A549 treated with DMSO at 1 μM for 4 hours (cell line): ENCODE data around the gene PIP5K1A. TPM values are rescaled to one million over a fixed set of nuclear protein-coding genes. Genes with fewer than 3 reads are reported as not detected.

Source experiments
- total RNA-seq: library from RNA; stranded (reverse); fragments of 200-300 nt; extraction: Qiagen RNA extraction; gene quantifications from 5 replicates; pipeline ENCODE4 v1.2.3, GENCODE V29; 2022; ENCODE audit warnings: low read depth

The PIP5K1A gene
- 43.6 to 69.2 TPM (median 48.2 TPM) in 5 replicates for total RNA-seq

DNA sequence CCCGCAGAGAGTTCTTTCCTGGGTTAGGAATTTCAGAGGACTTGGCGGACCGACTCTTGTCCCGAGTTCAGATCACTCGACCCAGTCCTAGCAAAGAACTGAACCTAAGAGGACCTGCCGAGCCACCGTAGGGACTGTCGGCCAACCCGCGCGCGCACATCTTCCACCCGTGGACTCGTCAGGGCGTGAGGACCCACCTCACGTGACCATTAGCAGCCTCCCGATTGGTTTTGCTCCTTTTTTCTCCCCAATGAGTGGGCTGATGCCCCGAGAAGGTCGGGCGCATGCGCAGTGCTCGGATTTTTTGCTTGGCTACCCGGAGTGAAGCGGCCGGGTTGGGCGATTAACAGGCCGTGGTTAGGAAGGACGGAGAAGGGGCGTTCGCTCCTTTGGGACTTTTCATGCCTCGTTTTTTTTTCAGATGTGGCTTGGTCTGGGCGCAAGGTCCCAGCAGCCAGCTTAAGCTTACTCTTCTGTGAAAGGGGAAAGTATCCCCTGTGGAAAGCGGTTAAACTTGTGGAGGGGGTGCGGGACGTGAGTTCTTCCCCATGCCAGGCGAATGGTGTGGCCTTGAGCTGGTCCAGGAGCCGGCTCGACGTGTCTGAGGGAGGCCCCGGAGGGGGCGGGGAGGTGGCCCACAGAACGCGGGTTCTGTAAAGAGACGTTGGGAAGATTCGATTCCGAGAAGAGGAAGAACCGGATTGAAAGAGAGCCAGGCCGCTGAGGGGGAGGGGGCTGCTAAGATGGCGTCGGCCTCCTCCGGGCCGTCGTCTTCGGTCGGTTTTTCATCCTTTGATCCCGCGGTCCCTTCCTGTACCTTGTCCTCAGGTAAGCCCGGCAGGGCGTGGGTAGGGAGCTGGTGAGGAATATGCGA lies at the start of gene PIP5K1A:
PIP5K1A (plus strand) TSS at position 299 of the 874 bp plus-strand sequence; CDS start at position 744, 445 bp downstream.

GRCh38 chr1:151156515-151156819 lies 41.9 kb upstream of the PIP5K1A start, which contains the start of gene TNFAIP8L2:
Gene TNFAIP8L2 (plus strand): TSS chr1:151156649. CDS start chr1:151158698, 2,049 bp downstream.

GRCh38 chr1:151165738-151166504 lies 32.4 kb upstream of the PIP5K1A start, which contains the start of the genes LYSMD1 and SCNM1:
Gene LYSMD1 (minus strand): TSS chr1:151165902. CDS start chr1:151165258, 644 bp downstream.
Gene SCNM1 (plus strand): TSS chr1:151166144. CDS start chr1:151166153, 9 bp downstream.

GRCh38 chr1:151175863-151176262 lies 22.5 kb upstream of the PIP5K1A start, which contains the start of gene TMOD4:
Gene TMOD4 (minus strand): TSS chr1:151175981. CDS start chr1:151174875, 1,106 bp downstream.

DNA sequence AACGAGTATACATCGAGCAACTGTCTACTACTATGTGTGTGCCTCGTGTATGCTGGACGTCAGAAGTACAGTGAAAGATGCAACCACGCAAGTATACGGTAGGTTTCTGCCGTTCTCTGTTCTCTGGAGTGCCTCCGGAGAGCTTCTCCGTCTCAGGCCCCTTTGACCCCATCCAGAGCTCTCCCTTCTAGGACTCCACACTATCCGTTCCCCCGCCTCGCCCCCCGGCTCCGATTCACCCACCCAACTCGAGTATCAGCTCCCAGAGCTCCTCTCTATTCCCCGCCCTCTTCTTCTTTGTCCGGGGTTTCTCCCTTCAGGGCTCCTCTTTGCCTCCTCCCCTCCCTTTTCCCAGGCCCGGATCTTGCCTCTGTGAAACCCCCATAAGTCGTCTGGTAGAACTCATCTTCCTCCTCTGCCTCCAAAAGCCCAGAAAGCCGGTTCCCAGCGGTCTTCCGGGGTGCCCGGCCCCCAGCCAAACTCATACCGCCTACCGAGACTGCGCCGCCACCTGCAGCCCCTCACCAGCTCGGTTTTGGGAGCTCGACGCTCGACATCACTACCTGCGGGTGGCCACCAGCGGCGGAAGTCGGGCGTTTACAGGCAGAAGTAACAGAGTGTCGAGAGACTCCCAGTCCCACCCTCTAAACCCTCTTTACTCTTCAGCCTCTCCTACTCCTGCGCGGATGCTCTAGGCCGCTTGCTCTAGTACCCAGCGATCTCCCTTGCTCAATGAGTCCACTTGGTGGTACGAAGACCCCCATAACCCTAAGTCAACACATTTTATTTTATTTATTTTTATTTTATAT lies 8.5 kb upstream of the PIP5K1A start, which contains the start of gene VPS72:
VPS72 (minus strand) TSS at position 561 of the 809 bp plus-strand sequence; CDS start at position 485, 76 bp downstream.

DNA sequence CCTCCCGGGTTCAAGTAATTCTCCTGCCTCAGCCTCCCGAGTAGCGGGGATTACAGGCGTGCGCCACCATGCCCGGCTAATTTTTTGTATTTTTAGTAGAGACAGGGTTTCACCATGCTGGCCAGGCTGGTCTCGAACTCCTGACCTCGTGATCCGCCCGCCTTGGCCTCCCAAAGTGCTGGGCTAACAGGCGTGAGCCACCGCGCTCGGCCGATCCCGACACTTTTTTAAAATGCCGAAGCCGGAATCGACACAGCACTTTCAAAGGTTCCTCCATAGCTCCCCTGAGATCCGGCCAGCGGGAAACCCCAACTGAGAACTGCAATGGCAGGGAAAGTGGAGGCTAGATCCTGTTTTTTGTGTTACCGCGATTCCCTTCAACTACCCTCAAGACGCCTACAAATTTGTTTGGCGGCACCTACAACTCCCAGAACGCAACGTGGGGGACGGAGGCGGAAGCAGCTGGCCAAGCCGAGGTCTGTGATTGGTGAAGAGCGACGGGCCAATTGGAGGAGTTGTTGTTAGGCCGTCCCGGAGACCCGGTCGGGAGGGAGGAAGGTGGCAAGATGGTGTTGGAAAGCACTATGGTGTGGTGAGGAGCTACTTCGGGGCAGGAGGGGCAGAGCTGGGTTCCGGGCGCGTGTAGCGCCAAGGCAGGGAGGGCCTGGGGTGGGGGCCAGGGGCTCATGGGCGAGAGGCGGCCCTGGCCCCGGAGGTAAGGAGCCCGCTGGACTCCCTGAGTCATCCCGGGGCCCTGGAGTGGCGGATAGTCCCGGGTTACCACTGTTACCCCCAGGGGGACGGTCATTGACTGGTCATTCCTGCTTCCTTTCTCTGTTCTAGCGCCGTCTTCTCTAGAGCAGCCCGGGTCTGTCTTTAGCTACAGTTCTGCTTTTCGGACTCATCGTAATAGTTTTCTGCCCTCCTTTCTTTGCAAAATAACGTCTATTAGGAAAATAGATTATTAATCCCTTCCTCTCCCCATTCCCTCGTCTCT lies 56.2 kb downstream of the PIP5K1A start, which contains the start of gene PSMD4:
PSMD4 (plus strand) TSS at position 518 of the 997 bp plus-strand sequence; CDS start at position 567, 49 bp downstream.

GRCh38 chr1:151281969-151282882 lies 83.9 kb downstream of the PIP5K1A start, which contains the start of gene ZNF687:
Gene ZNF687 (plus strand): TSS chr1:151282299. CDS start chr1:151286292, 3,993 bp downstream.

Other genes starting within 250 kb of the PIP5K1A start
- gene CERS2, start 223.7 kb upstream of the PIP5K1A start, total RNA-seq: 253 to 265 TPM (median 263 TPM) in 5 replicates
- 0.57 to 1.0 TPM (median 0.67 TPM) in 5 replicates for gene ANXA9, start 216.3 kb upstream of the PIP5K1A start, total RNA-seq
- gene MINDY1, start 191.7 kb upstream of the PIP5K1A start, total RNA-seq: 2.1 to 3.9 TPM (median 3.1 TPM) in 5 replicates
- gene PRUNE1, start 190.1 kb upstream of the PIP5K1A start, total RNA-seq: 12.7 to 17.8 TPM (median 15.1 TPM) in 5 replicates
- gene BNIPL, start 162.0 kb upstream of the PIP5K1A start, total RNA-seq: 0.08 to 0.18 TPM (median 0.11 TPM) in 4 of 5 replicates, not detected in the other
- 6.4 to 7.6 TPM (median 7.1 TPM) in 5 replicates for gene C1orf56, start 150.8 kb upstream of the PIP5K1A start, total RNA-seq
- gene CDC42SE1, start 138.9 kb upstream of the PIP5K1A start, total RNA-seq: 72.0 to 83.5 TPM (median 79.6 TPM) in 5 replicates
- gene MLLT11, start 138.2 kb upstream of the PIP5K1A start, total RNA-seq: 15.9 to 20.3 TPM (median 18.8 TPM) in 5 replicates
- 2.3 to 4.7 TPM (median 3.7 TPM) in 5 replicates for gene GABPB2, start 127.8 kb upstream of the PIP5K1A start, total RNA-seq
- gene SEMA6C, start 51.9 kb upstream of the PIP5K1A start, total RNA-seq: 0.72 to 2.0 TPM (median 1.4 TPM) in 5 replicates
- gene TNFAIP8L2, start 41.9 kb upstream of the PIP5K1A start, total RNA-seq: not detected in 5 replicates
- gene LYSMD1, start 32.6 kb upstream of the PIP5K1A start, total RNA-seq: 5.2 to 7.2 TPM (median 6.5 TPM) in 5 replicates
- 41.8 to 46.9 TPM (median 46.7 TPM) in 5 replicates for gene SCNM1, start 32.4 kb upstream of the PIP5K1A start, total RNA-seq
- 0.25 to 0.44 TPM (median 0.33 TPM) in 4 of 5 replicates, not detected in the other for gene TMOD4, start 22.6 kb upstream of the PIP5K1A start, total RNA-seq
- 44.2 to 71.7 TPM (median 45.2 TPM) in 5 replicates for gene VPS72, start 8.4 kb upstream of the PIP5K1A start, total RNA-seq
- gene PSMD4, start 56.2 kb downstream of the PIP5K1A start, total RNA-seq: 173 to 200 TPM (median 195 TPM) in 5 replicates
- 14.3 to 17.0 TPM (median 14.8 TPM) in 5 replicates for gene ZNF687, start 83.7 kb downstream of the PIP5K1A start, total RNA-seq
- 25.1 to 32.4 TPM (median 30.0 TPM) in 5 replicates for gene PI4KB, start 128.9 kb downstream of the PIP5K1A start, total RNA-seq
- gene RFX5, start 148.7 kb downstream of the PIP5K1A start, total RNA-seq: 27.6 to 30.8 TPM (median 29.7 TPM) in 5 replicates
- 5.8 to 6.2 TPM (median 5.8 TPM) in 5 replicates for gene SELENBP1, start 174.2 kb downstream of the PIP5K1A start, total RNA-seq
- gene PSMB4, start 201.0 kb downstream of the PIP5K1A start, total RNA-seq: 376 to 425 TPM (median 399 TPM) in 5 replicates